Activated CD4-positive, CD25-positive, alpha-beta regulatory T cell treated with anti-CD3 and anti-CD28 coated beads, Interleukin-2, amount 50 U/mL, for 72 hours (primary cell): Measurements from ENCODE around the gene ADGRD1.

Experiments
- DNase-seq: peaks from one replicate; pipeline ENCODE4 v3.0.0; 2021

The ADGRD1 gene

GRCh38 chr12:131141514-131141913 is 187.8 kb downstream of the ADGRD1 start:
- no peak for DNase-seq

- DNase-seq = no peak
Measured at GRCh38 chr12:131142891-131143657, 189.4 kb downstream of the ADGRD1 start.

GRCh38 chr12:131146173-131146675 is 192.5 kb downstream of the ADGRD1 start:
- no peak for DNase-seq

- no peak for DNase-seq
Measured at GRCh38 chr12:131147293-131147692, 193.6 kb downstream of the ADGRD1 start.

- no peak for DNase-seq
Measured at GRCh38 chr12:131147894-131148293, 194.2 kb downstream of the ADGRD1 start.

- no peak for DNase-seq
Measured at GRCh38 chr12:131151558-131152345, 198.0 kb downstream of the ADGRD1 start.

GRCh38 chr12:131152587-131152986 is 198.9 kb downstream of the ADGRD1 start:
- no peak for DNase-seq

GRCh38 chr12:131153016-131153415 is 199.3 kb downstream of the ADGRD1 start:
- DNase-seq = no peak

GRCh38 chr12:131153956-131154355 is 200.2 kb downstream of the ADGRD1 start:
- DNase-seq = no peak

- no peak for DNase-seq
Measured at GRCh38 chr12:131155131-131155530, 201.4 kb downstream of the ADGRD1 start.

- no peak for DNase-seq
Measured at GRCh38 chr12:131157743-131158142, 204.0 kb downstream of the ADGRD1 start.

- DNase-seq = no peak
Measured at GRCh38 chr12:131159660-131160059, 206.0 kb downstream of the ADGRD1 start.

GRCh38 chr12:131162113-131162512 is 208.4 kb downstream of the ADGRD1 start:
- no peak for DNase-seq

- no peak for DNase-seq
Measured at GRCh38 chr12:131163189-131163738, 209.6 kb downstream of the ADGRD1 start.

- DNase-seq = no peak
Measured at GRCh38 chr12:131164096-131164872, 210.6 kb downstream of the ADGRD1 start.

GRCh38 chr12:131166717-131167116 is 213.0 kb downstream of the ADGRD1 start:
- DNase-seq = no peak

- DNase-seq = no peak
Measured at GRCh38 chr12:131167334-131167733, 213.6 kb downstream of the ADGRD1 start.

GRCh38 chr12:131171029-131171428 is 217.3 kb downstream of the ADGRD1 start:
- DNase-seq = no peak

- DNase-seq = no peak
Measured at GRCh38 chr12:131174901-131175300, 221.2 kb downstream of the ADGRD1 start.

GRCh38 chr12:131176266-131176665 is 222.6 kb downstream of the ADGRD1 start:
- no peak for DNase-seq

- DNase-seq = no peak
Measured at GRCh38 chr12:131176926-131177325, 223.2 kb downstream of the ADGRD1 start.

- DNase-seq = no peak
Measured at GRCh38 chr12:131177599-131177998, 223.9 kb downstream of the ADGRD1 start.

GRCh38 chr12:131187602-131188001 is 233.9 kb downstream of the ADGRD1 start:
- DNase-seq = no peak
